CD1c-positive myeloid dendritic cell (primary cell): ENCODE data around the gene SESN3.
A peak's percentile ranks its signal among the peaks of the same experiment; 100 is the strongest.
"Not testable (repeated sequence)": the region's sequence is repeated elsewhere in the genome, so short reads cannot be mapped to it uniquely, and the experiment has no call there.

Source experiments
- DNase-seq: peaks from one replicate; pipeline ENCODE4 v3.0.0-alpha.2; 2016; ENCODE audit errors: extremely low spot score

The SESN3 gene

DNA sequence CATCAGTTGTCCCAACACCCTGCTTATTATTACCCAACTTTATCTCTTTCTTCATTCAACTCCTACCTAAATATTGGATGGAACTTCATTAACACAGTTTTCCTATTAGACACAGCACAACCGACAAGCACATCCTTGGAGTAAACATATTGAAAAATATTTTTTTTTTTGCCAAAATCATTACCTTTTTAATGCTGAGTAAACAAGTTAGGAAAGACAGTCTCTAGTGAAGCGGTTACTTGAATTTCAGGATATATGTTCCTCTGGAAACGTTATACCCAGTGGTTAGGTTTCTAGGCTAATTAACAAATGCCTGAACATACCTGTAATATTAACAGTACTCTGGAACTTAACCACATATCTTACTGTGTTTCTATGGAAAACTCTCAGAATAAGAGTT, 11.4 kb downstream of the SESN3 start:
- DNase-seq: no peak

DNA sequence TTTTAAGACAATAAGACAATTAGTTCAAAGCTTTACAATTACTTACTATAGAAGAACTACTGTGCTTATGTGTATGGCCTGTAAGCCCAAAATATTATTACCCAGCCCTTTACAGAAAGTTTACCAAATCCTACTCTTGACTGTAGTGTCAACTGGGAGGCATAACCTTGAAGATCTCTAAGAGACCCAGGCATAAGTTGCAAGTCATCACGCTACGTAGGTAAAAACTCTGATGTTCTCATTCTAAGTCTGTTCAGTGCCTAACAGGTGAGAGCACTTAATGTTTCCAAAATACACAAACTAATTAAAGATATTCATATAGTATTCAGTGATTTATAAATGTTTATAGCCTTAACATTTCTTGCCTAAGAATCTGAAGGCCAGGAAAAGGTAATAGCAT, 12.9 kb downstream of the SESN3 start:
- DNase-seq: no peak

GRCh38 chr11:95212609-95213008, 18.4 kb downstream of the SESN3 start:
- no peak for DNase-seq

GRCh38 chr11:95209535-95209934, 21.5 kb downstream of the SESN3 start:
- DNase-seq: not testable (repeated sequence)

- DNase-seq: no peak
Observed at GRCh38 chr11:95200781-95201457, 30.1 kb downstream of the SESN3 start.

GRCh38 chr11:95195831-95196230, 35.2 kb downstream of the SESN3 start:
- no peak for DNase-seq

- DNase-seq: no peak
Observed at GRCh38 chr11:95193541-95193940, 37.5 kb downstream of the SESN3 start.

DNA sequence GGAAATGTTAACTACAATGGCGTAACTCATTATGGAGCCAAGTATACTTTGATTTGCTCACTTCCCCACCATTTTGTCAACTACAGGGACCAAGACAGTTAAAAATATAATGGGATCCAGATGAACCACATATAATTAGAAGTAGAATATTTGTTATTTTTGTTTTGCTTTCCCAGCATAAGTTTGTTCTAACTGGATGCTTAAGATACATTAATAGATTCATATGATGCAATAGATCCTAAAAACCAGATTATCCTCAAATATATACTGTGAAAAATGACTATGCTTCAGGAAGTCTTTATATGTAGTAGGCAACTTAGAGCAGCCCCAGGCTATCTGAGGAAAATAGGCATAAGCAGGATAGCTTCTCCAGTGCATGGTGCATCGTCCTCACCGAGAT, 38.3 kb downstream of the SESN3 start:
- no peak for DNase-seq

GRCh38 chr11:95187723-95188122, 43.3 kb downstream of the SESN3 start:
- no peak for DNase-seq

- no peak for DNase-seq
Observed at GRCh38 chr11:95182397-95182796, 48.6 kb downstream of the SESN3 start.

- no peak for DNase-seq
Observed at GRCh38 chr11:95175818-95176380, 55.1 kb downstream of the SESN3 start.

DNA sequence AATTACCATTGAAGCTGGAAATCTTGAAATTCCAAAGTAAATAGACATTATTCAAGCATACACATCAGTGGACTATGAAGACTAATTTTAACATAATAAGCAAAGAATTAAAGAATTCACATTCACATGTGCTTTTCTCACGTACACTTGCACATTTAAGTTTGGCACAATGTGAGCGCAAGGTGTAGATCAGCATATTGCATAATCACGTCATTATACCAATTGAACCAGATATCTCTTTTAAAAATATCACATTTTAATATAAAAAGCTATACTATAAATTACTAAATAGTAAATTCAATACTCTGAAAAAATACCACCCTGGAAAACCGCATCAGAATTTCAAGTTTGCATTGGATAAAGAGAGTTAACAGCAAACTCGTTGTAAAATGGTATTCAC, 60.7 kb downstream of the SESN3 start:
- no peak for DNase-seq

GRCh38 chr11:95166781-95167180, 64.2 kb downstream of the SESN3 start:
- DNase-seq: no peak

DNA sequence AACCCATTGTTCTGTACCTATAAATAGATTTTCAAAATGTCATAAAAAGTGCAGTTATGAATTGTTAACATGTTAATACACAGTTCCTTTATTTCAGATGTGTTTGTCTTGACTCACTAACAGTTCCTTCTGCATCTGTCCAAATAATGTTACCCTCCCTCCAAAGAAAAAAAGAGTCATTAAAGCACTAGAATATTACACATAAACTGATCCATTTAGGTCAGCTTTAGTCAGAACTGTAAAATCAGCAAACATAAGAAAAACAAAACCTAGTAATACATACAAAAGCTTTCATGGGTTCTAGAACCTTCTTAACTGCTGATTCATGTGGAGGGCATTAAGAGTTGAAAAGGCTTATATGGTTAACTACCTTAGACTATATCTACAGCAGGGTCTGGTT, 65.4 kb downstream of the SESN3 start:
- DNase-seq: no peak

DNA sequence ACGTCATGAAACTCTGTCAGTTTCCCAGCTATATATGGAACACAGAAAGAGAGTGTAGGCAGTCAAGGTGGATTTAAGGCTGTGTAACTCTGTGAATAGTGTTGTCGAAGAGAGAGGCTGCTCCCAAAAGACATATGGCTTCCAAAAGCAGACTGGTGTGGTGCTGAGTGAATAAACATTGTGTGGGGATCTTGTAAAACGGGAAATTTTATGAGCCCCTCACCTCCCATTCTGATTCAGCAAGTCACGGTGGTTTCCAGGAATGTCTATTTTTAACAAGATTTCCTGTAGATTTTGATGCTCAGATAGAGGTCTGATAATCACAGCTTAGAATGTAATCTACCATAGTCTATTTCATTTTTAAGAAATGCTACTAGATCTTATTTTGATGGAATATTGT, 67.9 kb downstream of the SESN3 start:
- no peak for DNase-seq

DNA sequence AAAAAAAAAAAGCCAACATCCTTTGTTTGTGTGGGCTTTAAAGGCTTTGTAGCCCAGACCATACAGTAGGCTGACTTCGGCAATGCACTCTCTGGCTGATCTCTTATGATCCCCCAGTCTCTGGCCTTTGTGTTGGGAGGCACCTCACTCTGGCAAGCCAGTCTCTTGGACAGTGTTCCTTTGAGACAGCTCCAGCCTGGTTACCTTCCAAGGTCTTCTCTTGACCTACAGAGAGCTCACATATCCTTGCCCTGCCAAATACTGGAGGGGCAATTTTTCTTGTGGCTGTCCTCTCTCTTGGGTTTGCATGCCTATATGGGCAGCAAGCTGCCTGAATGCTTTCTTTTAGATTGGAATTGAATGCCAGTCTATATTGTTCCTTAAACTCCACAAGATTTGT, 69.8 kb downstream of the SESN3 start:
- no peak for DNase-seq

- no peak for DNase-seq
Observed at GRCh38 chr11:95157824-95158223, 73.2 kb downstream of the SESN3 start.

DNA sequence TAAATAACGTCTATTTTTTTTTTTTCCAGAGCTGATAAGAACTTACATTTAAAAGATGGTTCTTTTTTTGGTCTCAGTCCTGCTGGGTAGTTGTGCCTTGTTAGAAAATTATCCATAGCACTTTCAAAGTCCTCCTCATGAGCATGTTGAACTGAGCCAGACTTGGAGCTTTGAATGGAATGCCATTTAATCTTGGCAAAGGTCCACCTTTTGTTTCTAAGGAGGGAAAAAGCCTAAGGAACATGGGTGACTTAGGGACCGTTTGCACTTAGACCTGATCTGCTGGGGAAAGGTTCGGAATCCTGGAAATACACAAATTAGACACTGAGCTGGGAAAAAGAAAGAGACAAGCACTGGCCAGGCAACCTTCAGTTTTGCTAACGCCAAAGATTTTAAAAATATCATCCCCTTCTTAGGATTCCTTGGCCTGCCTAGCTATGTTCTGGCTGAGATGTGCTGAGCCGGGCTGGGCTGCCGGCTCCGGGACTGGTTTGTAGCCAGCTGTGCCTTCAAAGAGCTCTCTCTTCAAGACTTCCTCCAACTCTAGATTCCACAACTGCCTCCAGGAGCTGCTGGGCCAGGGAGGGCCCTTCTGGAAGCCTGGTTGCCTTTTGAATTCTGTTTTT, 74.0 kb downstream of the SESN3 start:
- no peak for DNase-seq

DNA sequence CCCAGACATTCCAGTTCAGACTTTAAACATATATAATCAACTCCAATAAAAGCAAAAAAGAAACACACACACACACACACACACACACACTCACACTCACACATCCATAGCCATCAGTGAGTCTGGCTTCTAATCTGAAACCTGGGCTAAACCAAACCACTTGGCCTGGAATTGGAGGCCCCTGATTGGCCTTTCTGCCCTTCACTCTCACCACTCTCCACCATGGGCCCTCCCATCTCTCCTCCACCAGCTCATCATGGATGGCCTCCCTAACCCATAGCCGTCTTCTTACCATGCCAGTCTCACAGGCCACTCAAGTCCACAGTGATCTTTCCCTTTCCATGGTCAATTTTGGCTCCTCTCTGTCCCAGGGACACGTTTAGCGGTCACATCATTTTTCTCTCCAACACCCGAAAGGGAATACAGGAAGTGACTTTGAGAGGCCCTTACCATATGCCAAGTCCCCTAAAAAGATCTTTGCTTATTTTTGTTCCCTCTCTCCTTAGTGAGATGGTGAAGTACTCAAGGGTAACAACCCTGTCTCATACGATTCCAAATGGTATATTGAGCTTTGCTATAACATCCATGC, 74.8 kb downstream of the SESN3 start:
- DNase-seq: no peak

- DNase-seq: no peak
Observed at GRCh38 chr11:95155385-95155784, 75.6 kb downstream of the SESN3 start.

- peak; percentile 67 for DNase-seq
Observed at GRCh38 chr11:95154514-95154913, 76.5 kb downstream of the SESN3 start.

GRCh38 chr11:95153857-95154246, 77.2 kb downstream of the SESN3 start:
- DNase-seq: no peak
